ENCODE data around the gene GPER1.

GRCh38 chr7:1103789-1104515 lies 16.0 kb downstream of the GPER1 start:
- TF ChIP-seq SUZ12 (IDR thresholded peaks at IDR 0.05; ENCODE audit: extremely low read depth, insufficient read depth, insufficient read length) (no peak), YY1 (IDR thresholded peaks at IDR 0.05; ENCODE audit: insufficient read depth, insufficient read length) (no peak)

All from NT2/D1 (cell line).